Liver (tissue), 3 donors: ENCODE data around the gene ATAD5.

Experiments
- ATF3 ChIP-seq: IDR thresholded peaks from 2 replicates; pipeline ENCODE4 v1.6.1; 2016; ENCODE audit warnings: antibody characterized with exemption
- EGR1 ChIP-seq, 2 donors: IDR thresholded peaks; 2 replicates each; pipeline ENCODE4 v1.6.1; 2016 to 2018; ENCODE audit warnings: antibody characterized with exemption in 2 of 2, low read depth in 2 of 2
- GABPA ChIP-seq, 2 donors: IDR thresholded peaks in 1 of 2; conservative IDR thresholded peaks in 1 of 2; 2 replicates each; pipeline ENCODE4 v1.6.1; 2016; ENCODE audit warnings: antibody characterized with exemption in 2 of 2, mild to moderate bottlenecking in 1 of 2, moderate library complexity in 1 of 2
- HNF4A ChIP-seq, 2 donors: conservative IDR thresholded peaks; 2 replicates each; pipeline ENCODE4 v1.6.1; 2016; ENCODE audit warnings: antibody characterized with exemption in 2 of 2, mild to moderate bottlenecking in 2 of 2
- JUND ChIP-seq, 2 donors: IDR thresholded peaks; 2 replicates each; pipeline ENCODE4 v1.6.1; 2016; ENCODE audit warnings: antibody characterized with exemption in 2 of 2
- MAX ChIP-seq: IDR thresholded peaks from 2 replicates; pipeline ENCODE4 v1.6.1; 2016; ENCODE audit warnings: antibody characterized with exemption
- NR2F2 ChIP-seq: IDR thresholded peaks from 2 replicates; pipeline ENCODE4 v1.6.1; 2016; ENCODE audit warnings: antibody characterized with exemption
- RAD21 ChIP-seq, 2 donors: IDR thresholded peaks; 2 replicates each; pipeline ENCODE4 v1.6.1; 2016; ENCODE audit warnings: antibody characterized with exemption in 2 of 2, mild to moderate bottlenecking in 2 of 2
- RXRA ChIP-seq, 2 donors: IDR thresholded peaks; 2 replicates each; pipeline ENCODE4 v1.6.1; 2017 to 2018; ENCODE audit warnings: antibody characterized with exemption in 2 of 2, mild to moderate bottlenecking in 1 of 2
- SP1 ChIP-seq: IDR thresholded peaks from 2 replicates; pipeline ENCODE4 v1.6.1; 2018; ENCODE audit warnings: antibody characterized with exemption, mild to moderate bottlenecking
- TAF1 ChIP-seq: conservative IDR thresholded peaks from 2 replicates; pipeline ENCODE4 v1.6.1; 2016; ENCODE audit warnings: antibody characterized with exemption, mild to moderate bottlenecking
- YY1 ChIP-seq: IDR thresholded peaks from 2 replicates; pipeline ENCODE4 v1.6.1; 2016; ENCODE audit warnings: antibody characterized with exemption, mild to moderate bottlenecking
- TF ChIP-seq, protein P1 (sequence below): IDR thresholded peaks from 2 replicates; pipeline ENCODE4 v1.6.1; 2016; ENCODE audit warnings: antibody characterized with exemption, mild to moderate bottlenecking
- TF ChIP-seq, protein P2 (sequence below): fragments of 150-350 bp; IDR thresholded peaks from 2 replicates; pipeline ENCODE4 v1.5.1; 2017; ENCODE audit warnings: improper control_type of control experiment, low read depth, low read length; ENCODE audit not compliant: missing input control
- donor health status: healthy.
- donor health status: healthy.

- TF ChIP-seq, protein P1, sequence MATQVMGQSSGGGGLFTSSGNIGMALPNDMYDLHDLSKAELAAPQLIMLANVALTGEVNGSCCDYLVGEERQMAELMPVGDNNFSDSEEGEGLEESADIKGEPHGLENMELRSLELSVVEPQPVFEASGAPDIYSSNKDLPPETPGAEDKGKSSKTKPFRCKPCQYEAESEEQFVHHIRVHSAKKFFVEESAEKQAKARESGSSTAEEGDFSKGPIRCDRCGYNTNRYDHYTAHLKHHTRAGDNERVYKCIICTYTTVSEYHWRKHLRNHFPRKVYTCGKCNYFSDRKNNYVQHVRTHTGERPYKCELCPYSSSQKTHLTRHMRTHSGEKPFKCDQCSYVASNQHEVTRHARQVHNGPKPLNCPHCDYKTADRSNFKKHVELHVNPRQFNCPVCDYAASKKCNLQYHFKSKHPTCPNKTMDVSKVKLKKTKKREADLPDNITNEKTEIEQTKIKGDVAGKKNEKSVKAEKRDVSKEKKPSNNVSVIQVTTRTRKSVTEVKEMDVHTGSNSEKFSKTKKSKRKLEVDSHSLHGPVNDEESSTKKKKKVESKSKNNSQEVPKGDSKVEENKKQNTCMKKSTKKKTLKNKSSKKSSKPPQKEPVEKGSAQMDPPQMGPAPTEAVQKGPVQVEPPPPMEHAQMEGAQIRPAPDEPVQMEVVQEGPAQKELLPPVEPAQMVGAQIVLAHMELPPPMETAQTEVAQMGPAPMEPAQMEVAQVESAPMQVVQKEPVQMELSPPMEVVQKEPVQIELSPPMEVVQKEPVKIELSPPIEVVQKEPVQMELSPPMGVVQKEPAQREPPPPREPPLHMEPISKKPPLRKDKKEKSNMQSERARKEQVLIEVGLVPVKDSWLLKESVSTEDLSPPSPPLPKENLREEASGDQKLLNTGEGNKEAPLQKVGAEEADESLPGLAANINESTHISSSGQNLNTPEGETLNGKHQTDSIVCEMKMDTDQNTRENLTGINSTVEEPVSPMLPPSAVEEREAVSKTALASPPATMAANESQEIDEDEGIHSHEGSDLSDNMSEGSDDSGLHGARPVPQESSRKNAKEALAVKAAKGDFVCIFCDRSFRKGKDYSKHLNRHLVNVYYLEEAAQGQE, result no peak
- no peak for TF ChIP-seq MAX
- TF ChIP-seq, protein P2, sequence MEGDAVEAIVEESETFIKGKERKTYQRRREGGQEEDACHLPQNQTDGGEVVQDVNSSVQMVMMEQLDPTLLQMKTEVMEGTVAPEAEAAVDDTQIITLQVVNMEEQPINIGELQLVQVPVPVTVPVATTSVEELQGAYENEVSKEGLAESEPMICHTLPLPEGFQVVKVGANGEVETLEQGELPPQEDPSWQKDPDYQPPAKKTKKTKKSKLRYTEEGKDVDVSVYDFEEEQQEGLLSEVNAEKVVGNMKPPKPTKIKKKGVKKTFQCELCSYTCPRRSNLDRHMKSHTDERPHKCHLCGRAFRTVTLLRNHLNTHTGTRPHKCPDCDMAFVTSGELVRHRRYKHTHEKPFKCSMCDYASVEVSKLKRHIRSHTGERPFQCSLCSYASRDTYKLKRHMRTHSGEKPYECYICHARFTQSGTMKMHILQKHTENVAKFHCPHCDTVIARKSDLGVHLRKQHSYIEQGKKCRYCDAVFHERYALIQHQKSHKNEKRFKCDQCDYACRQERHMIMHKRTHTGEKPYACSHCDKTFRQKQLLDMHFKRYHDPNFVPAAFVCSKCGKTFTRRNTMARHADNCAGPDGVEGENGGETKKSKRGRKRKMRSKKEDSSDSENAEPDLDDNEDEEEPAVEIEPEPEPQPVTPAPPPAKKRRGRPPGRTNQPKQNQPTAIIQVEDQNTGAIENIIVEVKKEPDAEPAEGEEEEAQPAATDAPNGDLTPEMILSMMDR, result no peak
- no peak for TF ChIP-seq EGR1 (IDR thresholded peaks at IDR 0.05; ENCODE audit: low read depth in 2 of 2)
- no peak for TF ChIP-seq SP1
- TF ChIP-seq RAD21 (IDR thresholded peaks at IDR 0.05), result no peak
- TF ChIP-seq JUND (IDR thresholded peaks at IDR 0.05), result no peak
- no peak for TF ChIP-seq RXRA (IDR thresholded peaks at IDR 0.05)
- no peak for TF ChIP-seq NR2F2
- TF ChIP-seq TAF1, result no peak
- TF ChIP-seq ATF3, result no peak
- TF ChIP-seq YY1, result no peak
- no peak for TF ChIP-seq HNF4A (conservative IDR thresholded peaks at IDR 0.05)
- no peak for TF ChIP-seq GABPA (IDR thresholded peaks at IDR 0.05 in 1 of 2, conservative IDR thresholded peaks at IDR 0.05 in 1 of 2)
These were observed 9.7 kb upstream of the ATAD5 start for GRCh38 chr17:30821871-30822723.
